ENCODE measurements around the gene CST11.

The CST11 gene

DNA sequence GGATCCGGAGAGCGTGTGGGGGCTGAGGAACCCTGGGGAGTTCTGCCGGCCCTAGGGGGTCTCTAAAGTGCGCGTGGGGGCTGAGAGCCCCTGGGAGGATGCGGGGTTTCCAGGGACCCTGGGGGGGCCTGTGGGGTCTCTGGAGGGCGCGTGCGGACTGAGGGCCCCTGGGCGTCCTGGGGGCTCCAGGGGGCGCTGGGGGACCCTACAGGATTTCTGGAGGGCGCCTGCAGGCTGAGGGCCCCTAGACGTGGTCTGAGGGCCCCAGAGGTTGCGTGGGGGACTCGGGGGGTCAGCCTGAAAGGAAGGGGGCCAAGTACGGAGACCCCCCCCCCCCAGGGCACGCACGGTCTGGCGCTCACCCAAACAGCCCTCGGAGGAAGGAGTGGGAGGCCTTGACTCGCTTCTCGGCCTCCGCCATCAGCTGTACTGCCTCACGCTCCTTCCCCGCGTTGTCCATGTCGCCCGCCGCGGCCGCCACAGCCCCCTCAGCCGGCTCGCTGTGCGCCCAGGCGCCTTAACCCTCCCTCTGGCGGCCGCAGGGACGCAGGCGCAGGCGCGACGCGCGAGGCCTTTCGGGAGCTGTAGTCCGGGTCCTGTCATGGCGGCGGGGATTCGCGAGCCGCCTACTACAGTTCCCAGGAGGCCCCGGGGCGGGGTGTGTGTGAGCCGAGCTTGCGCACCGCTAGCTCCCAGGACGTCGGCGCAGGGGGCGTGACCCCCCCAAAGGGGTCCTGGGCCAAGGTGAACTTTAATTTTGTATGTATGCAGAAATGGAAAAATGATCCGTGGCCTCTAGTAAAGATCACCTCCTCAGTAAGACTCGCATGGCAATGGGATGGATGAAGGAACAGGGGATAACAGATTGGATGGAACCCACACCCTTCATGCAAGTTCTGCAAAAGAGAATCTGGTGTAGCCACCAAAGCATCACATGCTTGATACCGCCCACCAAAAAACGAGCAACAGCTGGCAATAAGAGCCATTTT, 31.4 kb downstream of the CST11 start, which contains the start of gene NAPB:
Gene NAPB, minus strand, starts transcription at position 546 of the 989 bp plus-strand sequence. Its CDS starts 86 bp downstream, at position 460.
- DNase-seq (ENCODE audit: low read depth in 2 of 2, low spot score in 1 of 2) = peak; percentile 82 to 85

DNA sequence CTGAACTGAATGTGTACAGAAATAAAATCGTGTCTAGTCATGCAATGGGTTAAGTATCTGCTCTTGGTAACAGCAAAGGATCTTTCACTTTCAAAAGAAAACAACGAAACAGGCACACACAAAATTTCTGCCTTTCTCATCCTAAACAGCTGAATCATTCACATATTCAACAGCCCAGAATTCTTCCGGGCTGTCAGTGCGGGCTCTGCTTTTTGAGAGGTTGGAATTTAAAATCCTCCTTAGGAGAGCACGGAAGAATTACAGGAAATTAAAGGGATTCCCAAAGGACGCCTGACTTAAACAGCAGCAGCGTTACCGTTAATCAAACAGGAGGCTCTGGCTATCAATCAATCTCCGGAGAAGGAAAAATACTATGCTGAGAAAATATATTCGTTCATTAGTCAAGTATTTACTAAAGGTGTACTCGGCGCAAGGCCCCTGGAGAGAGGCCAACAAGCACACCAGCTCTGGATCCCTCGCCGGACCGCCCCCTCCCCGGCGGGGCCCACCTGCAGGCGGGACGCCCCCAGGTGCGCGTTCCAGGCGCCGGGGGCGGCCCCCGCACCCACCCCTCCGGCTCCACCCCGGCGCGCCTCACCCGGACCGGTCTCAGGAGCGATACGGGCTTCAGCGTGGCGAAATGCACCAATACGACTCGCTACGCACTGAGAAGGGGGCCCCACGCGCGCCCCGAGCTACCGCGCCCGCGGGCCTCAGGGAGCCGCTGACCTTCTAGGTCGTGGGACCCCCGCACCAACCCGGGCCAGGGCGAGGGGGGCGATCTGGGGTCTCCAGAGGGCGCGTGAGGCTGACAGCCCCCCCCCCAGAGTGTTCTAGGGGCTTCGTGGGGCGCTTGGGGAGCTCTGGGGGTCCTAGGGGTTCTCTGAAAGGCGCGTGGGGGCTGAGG, 32.4 kb downstream of the CST11 start:
- DNase-seq (ENCODE audit: low read depth in 2 of 2, low spot score in 1 of 2) = peak in 1 of 2 donors; percentile 27

DNA sequence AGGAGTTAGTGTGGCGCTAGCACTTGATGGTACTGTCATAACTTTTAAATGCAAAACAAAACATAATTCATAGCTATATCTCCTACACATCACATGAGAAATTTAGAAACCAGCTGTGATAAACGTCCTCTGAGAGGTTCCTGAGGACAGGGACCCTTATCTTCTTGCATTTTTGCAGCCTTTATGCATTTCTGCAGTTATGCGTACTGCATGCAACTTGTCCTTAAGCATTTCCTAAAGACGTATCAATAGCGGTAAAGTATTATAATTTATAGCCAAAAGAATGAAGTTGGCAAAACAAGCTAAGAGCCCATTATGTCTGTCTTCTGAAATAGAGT, 33.0 kb downstream of the CST11 start:
- no peak for DNase-seq (ENCODE audit: low read depth in 2 of 2, low spot score in 1 of 2)

DNA sequence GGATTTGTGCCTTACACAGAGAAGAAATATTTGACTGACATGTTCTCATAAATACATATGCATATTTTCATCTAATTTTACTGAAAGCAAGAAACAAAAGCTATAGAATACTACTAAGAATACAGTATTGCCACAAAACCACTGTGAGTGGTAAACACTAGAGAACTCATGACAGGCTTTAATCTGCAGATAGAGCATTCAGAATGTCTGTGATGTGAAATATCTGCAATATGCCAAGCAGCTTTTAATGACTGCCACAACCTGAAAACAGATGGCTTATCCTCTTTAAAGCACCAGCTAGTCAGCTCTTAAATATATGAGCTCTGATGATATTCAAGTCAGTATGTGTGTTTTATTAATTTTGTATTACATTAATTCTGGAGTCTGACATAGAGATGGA, 34.8 kb downstream of the CST11 start:
- DNase-seq (ENCODE audit: low read depth in 2 of 2, low spot score in 1 of 2) = no peak

DNA sequence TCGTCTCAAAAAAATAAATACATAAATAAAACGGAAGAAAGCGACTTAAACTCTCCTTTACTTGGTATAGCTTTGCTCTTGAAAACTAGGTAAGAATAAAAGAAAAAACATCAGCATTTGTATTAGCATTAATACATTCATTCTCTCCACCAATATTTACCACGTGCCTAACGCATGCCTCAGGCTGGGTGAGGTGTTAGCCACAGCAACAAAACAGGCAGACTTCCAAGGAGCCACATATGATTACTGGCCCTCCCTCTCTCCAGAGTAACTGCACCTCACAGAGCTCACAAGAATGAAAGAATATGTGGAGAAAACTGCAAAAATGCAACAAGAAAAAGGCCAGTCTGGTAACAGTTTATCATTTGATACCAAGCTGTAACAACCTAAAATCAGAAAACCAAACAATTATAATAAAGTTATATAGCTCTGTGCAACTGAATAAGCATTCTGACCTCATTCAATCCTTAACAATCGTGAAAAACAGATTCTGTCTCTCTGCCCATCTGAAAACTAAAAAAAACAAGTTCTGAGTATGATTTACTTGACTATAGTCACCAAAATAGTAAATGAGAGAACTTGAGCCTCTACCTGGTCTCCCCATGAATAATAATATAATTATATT, 36.6 kb downstream of the CST11 start:
- DNase-seq (ENCODE audit: low read depth in 2 of 2, low spot score in 1 of 2) = no peak

DNA sequence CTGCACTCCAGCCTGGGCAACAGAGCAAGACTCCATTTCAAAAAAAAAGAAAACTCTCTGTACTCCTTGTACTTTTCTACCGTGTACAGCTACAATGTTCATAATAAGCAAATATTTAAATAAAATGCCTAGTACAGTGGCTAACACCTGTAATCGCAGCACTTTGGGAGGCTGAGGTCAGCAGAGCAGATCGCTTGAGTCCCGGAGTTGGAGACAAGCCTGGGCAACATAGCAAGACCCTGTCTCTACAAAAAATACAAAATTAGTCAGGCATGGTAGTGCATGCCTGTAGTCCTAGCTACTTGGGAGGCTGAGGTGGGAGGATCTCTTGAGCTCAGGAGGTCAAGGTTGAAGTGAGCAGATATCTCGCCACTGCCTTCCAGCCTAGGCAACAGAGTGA, 37.1 kb downstream of the CST11 start:
- DNase-seq (ENCODE audit: low read depth in 2 of 2, low spot score in 1 of 2) = no peak

DNA sequence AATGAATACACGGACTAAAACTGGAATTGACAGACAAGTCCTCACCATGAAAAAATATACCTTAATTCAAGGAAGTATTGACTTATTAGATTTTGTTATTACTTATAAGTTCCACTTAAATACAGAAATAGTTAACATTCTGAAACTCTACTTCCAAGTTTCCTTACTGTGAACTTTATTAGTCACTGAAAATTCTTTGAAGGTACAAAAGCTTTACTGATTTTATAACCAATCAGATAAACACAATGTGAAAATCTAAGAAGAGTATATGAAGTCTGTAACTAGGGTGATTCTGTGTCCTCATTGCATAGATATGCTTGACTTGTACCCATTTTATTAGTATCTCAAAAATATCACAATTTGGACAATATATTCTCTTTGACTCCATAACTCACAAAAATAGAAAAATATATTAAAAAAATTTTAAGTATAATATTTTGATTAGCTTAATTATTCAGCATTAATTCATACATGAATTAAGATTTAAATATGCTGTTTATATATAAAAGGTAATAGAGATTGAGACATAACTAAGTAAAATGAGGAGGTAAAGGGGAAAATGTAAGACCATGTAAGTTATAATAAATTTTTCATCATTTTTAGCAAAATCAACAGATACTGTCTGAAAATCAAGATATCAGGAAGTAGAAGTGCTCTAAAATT, 38.0 kb downstream of the CST11 start:
- no peak for DNase-seq (ENCODE audit: low read depth in 2 of 2, low spot score in 1 of 2)

DNA sequence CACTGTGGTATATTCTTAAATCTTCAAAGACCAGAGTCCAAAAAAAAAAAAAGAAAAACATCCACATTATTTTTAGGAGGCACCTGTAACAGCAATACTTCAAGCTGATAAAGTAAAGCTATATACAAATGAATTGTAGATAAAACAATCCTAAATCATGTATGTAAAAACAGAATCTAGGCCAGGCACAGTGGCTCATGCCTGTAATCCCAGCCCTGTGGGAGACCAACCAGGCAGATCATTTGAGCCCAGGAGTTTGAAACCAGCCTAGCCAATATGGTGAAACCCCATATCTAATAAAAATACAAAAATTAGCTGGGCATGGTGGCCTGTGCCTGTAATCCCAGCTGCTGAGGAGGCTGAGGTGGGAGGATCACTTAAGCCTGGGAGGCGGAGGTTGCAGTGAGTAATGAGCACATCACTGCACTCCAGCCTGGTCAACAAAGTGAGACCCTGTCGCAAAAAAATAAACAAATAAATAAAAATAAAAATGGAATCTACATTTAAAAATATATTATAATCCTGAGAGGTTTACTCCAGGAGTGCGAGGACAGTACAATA, 38.7 kb downstream of the CST11 start:
- no peak for DNase-seq (ENCODE audit: low read depth in 2 of 2, low spot score in 1 of 2)

DNA sequence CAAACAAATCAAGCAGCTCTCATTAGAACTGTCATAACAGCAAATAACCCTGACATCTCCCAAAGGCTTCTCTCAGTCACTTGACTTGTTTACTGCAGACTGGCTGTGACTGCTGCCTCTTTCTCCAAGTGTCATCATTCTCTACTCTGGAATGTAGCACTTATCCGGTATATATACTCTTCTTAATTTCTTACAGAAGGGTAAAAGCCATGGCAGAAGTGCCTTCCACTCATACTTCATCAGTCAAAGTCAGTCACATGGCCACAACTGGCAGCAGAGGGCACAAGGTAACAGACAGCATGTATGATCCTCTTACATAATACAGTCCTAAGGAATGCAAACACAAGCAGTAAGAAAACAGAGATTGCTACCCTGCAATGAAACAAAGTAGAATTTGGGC, 40.6 kb downstream of the CST11 start:
- no peak for DNase-seq (ENCODE audit: low read depth in 2 of 2, low spot score in 1 of 2)

DNA sequence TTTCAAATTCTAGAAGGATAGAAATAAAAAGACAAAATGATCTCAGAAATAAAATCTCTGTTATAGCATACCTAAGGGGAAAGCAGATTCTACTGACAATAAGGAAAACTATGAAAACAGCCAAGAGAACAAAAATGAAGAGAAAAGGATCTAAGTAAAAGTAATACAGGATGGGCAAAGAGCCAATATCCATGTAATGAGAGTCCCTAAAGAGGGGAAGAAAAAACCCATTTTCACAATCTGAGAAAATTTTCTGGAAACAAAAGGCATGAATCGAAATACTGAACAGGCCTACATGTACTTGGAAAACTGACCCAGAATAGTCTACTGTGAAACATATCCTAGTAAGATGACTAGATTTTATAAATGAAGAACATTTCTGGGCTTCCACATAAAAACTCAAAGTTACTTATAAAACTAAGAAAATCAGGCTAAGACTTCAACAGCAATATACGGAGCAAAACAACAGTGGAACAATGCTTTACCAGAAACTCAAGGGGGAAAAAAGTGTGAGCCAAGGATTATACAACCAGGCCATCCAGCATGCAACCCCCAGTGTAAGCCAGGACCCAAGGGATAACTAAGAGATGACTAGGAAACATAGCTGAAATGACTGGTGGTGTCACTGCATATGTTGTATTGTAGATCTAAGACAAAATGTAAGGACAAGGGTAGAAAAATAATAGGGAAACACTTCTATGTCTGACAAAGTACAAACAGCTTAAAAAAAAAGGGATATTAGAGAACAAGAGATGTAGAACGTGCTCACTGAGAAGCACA, 41.6 kb downstream of the CST11 start:
- DNase-seq (ENCODE audit: low read depth in 2 of 2, low spot score in 1 of 2) = no peak

DNA sequence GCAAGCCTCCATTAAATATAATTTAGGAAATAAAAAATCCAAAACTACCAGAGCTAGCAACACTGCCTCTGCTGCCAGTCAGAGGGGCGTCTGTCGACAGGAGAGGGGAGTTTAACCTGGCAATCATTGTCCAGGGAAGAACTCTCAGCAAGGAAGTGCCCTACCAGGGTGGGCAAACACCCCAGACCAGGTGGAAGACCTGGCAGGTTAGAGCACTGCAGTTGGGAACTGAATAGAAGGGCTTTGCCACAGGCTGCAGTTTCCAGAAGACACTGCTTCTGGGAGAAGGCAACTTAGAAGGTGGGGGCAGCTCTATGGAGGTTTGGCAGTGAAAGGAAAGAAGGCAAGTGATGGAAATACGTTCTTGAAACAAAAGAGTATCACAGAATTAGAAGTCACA, 42.9 kb downstream of the CST11 start:
- no peak for DNase-seq (ENCODE audit: low read depth in 2 of 2, low spot score in 1 of 2)

DNA sequence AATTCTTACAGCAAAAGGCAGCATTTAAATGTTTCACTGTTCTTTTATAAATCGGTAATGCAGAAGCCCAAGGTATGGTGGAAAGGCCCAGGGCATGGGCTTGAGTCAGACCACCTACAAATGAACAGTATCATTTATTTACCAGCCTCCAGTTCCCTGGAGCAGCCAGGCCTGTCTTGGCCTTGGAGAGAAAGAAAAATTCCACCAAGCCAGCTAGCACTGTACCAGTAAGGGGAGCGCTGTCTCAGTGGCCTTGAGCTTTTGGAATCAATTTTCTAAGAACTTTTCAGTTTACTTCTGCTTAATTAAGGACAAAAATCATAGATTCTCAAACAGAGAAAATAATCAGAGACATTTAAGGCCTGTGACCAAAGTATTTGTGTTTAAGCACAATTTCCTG, 43.7 kb downstream of the CST11 start:
- no peak for DNase-seq (ENCODE audit: low read depth in 2 of 2, low spot score in 1 of 2)

DNA sequence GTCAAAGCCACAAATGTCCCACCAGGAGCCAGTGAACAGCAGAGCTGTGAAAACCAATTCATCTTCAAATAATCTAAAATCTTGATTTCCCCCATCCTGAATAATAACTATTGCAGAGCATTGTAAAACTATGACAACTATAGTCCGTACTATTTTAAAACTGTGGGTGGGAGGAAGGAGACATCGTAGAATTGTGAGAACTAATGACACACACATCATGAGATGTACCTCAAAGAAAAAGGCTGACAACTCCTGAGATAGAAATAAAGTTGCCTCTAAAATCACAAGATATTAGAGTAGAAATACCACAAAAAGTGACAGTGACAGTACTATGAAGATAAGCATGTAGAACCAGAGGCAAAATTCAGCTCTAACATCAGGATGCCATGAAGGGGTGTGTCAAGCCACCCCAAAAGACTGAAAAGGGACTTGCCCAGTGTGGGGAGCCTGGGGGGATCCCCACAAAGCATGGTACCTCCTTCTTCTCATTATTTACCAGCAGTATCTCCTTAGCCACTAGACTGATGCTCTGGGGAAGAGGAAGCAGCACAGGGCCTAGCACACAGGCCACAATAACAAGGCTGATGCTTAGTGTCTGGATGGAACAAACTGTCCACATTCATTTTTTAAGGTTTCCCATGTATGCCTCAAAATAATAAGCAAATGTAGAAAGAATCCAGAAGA, 44.8 kb downstream of the CST11 start:
- no peak for DNase-seq (ENCODE audit: low read depth in 2 of 2, low spot score in 1 of 2)

DNA sequence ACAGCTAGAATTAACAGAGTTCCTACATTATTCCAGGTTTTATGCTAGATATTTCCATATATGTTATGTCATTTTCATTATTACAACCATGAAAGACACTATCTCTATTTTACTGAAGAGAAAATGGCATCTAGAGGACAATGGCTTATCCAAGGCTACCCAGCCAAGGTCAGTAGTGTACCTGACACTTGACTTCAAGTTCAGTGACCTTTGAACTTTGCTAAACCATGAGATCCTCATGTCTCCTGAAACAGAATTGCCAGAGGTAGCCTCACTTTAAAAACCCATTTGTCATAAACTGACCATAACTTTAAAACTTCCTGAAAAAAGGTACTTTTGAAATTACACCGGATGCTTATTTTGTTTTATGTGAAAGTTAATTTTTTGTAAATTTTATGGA, 45.8 kb downstream of the CST11 start:
- no peak for DNase-seq (ENCODE audit: low read depth in 2 of 2, low spot score in 1 of 2)

DNA sequence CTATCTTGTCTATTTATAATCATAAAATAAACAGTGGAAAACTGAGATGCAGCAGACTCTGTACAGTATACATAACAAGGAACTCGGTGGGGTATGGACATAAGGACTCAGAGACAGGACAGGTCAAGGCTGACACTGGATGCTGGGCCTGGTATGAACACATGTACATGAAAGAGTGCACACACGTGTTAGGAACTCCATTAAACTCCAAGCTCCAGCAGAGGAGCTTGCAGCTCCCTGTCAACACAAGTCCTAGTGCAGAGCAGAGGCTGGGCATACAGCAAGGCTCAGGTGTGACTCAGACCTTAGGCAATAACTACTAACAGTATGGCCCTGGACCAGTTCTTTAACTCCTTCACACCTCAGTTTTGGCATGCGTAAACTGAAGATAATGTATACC, 48.5 kb downstream of the CST11 start:
- no peak for DNase-seq (ENCODE audit: low read depth in 2 of 2, low spot score in 1 of 2)

DNA sequence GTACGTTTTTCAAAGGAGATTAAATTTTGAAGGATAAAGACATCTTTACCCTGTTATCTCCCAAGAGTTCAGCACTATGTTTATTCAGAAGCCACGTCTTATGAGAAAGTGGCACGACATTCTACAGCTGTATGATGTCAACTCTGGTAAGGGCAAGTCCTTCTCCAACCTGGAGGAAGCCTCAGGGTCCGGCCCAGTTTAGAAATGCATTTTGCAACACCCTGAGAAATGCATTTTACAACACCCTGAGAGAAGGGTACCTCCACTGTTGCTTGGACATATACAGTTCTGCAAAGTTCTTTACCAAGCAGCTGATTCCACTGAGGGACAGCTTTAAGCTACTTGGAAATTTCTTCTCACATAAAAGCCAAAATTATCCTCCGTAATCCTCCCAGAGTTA, 48.9 kb downstream of the CST11 start:
- DNase-seq (ENCODE audit: low read depth in 2 of 2, low spot score in 1 of 2) = no peak

DNA sequence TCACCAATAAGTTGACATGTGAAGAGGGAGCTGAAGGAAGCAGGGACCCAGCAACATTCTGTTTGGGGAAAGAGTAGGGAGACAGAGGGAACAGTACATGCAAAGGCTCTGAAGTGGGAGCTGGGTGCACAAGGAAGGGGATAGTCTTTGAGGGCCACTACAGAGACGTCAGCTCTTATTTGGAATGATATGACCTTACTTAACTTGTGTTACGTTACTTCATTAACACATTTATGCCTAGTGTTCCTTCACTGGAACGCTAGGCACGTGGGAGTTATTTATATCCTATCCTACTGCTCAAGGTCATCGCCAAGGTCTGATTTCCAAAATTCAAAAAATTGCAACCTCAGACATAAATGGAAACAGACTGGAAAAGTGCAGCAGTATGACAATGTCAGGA, 51.6 kb downstream of the CST11 start:
- DNase-seq (ENCODE audit: low read depth in 2 of 2, low spot score in 1 of 2) = no peak
